HG03575 (cell line): ENCODE data around the gene AARSD1.
"Not testable (repeated sequence)": the region's sequence is repeated elsewhere in the genome, so short reads cannot be mapped to it uniquely, and the experiment has no call there.

Source experiments
- ATAC-seq: cut with Tn5 transposase; IDR thresholded peaks from one replicate; pipeline ENCODE4 v1.9.1; 2021; ENCODE audit not compliant: unreplicated experiment, insufficient number of reproducible peaks, low FRiP score; ENCODE audit errors: extremely low read depth

AARSD1 gene, protein sequence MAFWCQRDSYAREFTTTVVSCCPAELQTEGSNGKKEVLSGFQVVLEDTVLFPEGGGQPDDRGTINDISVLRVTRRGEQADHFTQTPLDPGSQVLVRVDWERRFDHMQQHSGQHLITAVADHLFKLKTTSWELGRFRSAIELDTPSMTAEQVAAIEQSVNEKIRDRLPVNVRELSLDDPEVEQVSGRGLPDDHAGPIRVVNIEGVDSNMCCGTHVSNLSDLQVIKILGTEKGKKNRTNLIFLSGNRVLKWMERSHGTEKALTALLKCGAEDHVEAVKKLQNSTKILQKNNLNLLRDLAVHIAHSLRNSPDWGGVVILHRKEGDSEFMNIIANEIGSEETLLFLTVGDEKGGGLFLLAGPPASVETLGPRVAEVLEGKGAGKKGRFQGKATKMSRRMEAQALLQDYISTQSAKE

DNA sequence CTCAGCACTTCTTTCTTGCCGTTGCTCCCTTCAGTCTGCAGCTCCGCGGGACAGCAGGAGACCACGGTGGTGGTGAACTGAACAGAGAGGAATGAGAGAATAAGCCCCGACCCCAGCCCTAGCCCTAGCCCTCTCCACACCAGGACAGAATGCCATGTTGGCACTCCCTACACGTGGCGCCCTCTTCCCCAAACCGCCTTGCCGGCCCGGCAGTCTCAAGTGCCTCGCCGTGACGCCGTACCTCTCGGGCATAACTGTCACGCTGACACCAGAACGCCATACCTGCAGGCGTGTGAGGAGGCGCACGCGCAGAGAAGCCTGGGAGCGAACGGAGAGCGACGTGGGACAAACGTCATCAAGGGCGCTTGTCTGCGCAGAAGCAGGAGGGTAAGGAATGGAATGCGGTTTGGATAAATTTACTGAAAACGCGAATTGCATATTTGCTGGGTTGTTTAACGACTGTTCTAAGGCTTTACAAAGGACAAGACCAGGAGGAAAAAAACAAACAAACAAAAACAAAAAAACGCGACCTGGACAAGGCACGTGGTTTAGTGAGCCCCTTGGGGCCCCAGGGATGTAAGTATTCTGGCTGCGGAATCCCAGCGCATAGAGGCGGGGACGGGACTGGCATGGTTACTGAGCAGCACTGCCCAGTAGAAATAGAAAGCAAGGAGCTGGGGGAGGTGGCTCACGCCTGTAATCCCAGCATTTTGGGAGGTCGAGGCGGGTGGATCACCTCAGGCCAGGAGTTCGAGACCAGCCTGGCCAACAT is at the start of gene AARSD1:
TSS of gene AARSD1 (minus strand) at position 294 of the 772 bp plus-strand sequence. CDS start at position 280, 14 bp downstream.
- no peak for ATAC-seq

- no peak for ATAC-seq
Observed at GRCh38 chr17:43013296-43013695, 49.0 kb upstream of the AARSD1 start.

GRCh38 chr17:43011728-43012472 is 47.6 kb upstream of the AARSD1 start:
- ATAC-seq, result no peak

GRCh38 chr17:43010667-43011308 is 46.5 kb upstream of the AARSD1 start:
- no peak for ATAC-seq

GRCh38 chr17:43006639-43007551 is 42.6 kb upstream of the AARSD1 start, which contains the start of gene IFI35:
Gene IFI35, plus strand, starts transcription at chr17:43006784. Its CDS starts 164 bp downstream, at chr17:43006948.
- no peak for ATAC-seq

- ATAC-seq, result no peak
Observed at GRCh38 chr17:43003542-43004172, 39.4 kb upstream of the AARSD1 start.

GRCh38 chr17:43000894-43001293 is 36.6 kb upstream of the AARSD1 start:
- ATAC-seq, result not testable (repeated sequence)

- ATAC-seq, result no peak
Observed at GRCh38 chr17:42999003-42999525, 34.8 kb upstream of the AARSD1 start.

DNA sequence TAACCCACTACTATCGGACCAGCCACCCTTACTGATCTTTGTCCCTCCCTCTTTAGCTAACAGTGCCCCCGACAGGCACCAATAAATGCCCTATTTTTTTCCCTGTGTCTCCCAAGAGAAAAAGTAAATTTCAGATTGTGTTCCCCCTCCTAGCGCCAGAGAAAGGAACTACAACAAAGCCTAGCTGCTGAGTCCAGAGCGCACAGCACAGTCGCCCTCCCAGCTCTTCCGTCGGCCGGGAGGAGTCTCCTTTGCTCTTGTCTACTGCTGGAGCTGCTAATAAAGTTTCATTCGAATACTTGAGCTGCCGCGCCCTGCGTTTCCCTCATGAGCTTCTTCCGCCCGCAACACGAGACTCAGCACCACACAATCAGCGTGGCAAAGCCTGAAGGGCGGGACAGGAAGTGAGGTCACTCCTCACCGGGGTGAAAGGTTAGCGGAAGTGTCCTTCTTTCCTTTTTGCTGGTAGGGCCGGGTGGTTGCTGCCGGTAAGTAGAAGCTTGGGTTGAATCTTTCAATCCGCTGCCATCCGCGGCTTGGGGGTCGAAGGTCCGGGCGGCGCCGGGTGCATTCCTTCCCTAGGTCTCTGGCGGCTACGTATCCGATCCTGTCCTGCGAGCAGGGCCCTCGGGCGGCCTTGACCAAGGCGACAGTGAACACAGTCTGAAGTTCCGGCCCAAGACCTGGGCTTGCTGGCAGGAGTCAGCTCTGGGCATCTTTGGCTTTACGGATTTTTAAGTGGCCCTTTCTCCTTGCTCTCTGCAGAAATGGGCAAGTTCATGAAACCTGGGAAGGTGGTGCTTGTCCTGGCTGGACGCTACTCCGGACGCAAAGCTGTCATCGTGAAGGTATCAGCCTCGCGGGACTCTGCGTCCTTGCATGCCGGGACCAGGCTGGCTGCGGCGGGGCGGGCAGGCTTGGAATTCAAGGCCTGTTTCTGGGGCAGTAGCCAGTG is 34.0 kb upstream of the AARSD1 start, which contains the start of gene RPL27:
TSS of gene RPL27 (plus strand) at position 436 of the 955 bp plus-strand sequence. CDS start at position 768, 332 bp downstream.
- peak; percentile 57 for ATAC-seq

GRCh38 chr17:42997390-42997983 is 33.2 kb upstream of the AARSD1 start:
- ATAC-seq, result no peak

DNA sequence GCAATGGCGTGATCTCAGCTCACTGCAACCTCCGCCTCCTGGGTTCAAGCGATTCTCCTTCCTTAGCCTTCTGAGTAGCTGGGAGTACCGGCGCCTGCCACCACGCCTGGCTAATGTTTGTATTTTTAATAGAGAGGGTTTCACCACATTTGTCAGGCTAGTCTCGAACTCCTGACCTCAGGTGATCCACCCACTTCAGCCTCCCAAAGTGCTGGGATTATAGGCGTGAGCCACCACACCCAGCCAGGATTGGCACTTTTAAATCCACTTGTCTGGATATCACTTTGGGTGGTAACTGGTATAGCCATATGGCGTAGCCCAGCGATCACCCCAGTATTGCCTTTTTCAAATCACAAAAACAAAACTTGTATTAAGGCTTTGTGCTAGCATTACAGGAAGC is 29.7 kb upstream of the AARSD1 start:
- not testable (repeated sequence) for ATAC-seq

- no peak for ATAC-seq
Observed at GRCh38 chr17:42992872-42993271, 28.6 kb upstream of the AARSD1 start.

- no peak for ATAC-seq
Observed at GRCh38 chr17:42991471-42991870, 27.2 kb upstream of the AARSD1 start.

DNA sequence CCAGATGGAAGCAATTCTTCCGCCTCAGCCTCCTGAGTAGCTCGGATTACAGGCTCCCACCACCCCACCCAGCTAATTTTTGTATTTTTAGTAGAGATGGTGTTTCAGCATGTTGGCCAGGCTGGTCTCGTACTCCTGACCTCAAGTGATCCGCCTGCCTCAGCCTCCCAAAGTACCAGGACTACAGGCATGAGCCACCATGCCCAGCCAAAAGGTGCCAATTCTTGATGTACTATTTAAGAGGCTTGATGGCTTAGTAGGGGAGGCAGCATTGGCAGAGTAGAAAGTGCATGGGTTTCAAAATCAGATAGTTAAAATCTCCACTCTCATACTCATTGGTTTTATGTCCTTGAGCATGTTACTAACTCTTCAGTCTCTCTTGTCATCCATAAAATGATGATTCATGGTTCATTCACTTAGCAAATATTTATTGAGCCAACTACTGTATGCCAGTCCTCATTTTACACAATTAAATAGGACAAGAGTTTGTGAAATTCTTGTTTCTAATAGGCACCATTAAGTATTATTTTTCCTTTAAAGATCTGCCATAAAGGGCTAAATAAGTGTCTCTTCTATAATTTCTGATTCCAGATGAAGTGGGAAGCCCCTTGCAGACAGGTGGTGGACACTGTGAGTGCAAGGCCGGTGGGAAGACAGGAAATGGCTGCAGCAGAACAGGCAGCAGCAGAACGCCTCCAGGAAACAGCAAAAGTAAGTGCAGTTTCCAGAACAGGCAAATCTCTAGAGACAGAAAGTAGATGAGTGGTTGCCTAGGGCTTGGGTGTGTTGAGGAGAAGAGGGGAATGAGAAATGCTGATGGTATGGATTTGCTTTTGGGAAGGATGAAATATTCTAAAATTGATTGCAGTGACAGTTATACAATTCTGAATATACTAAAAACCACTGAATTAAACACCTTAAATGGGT is 25.7 kb upstream of the AARSD1 start:
- ATAC-seq, result no peak

DNA sequence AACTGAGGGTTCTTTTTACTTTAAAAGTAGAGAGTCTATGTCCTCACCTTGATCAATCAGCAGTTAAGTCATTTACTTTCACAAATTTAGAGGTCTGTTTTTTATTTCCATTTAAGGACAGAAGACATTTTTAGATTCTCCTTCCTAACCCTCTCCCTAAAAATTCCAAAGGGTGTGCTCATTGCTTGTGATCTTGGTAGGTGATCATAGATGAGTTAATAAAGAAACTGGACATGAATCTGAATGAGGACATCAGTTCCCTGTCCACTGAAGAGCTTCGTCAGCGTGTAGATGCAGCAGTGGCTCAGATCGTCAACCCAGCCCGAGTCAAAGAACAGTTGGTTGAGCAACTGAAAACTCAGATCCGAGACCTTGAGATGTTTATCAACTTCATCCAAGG is 24.9 kb upstream of the AARSD1 start:
- ATAC-seq, result no peak
